PC-9 (cell line): ENCODE data around the gene ITGA2.

ENCODE experiments used
- EZH2 ChIP-seq: fragments of 200-600 bp; sonication (generic); IDR thresholded peaks from 2 replicates; pipeline ENCODE4 v1.8.0; 2017; ENCODE audit warnings: antibody characterized with exemption, low read depth
- TF ChIP-seq, protein P1 (sequence below): fragments of 200-600 bp; sonication (generic); conservative IDR thresholded peaks from 2 replicates; pipeline ENCODE4 v1.6.1; 2017; ENCODE audit warnings: mixed run types, antibody characterized with exemption, mild to moderate bottlenecking, moderate library complexity

- TF ChIP-seq EZH2 = no peak
- TF ChIP-seq, protein P1, sequence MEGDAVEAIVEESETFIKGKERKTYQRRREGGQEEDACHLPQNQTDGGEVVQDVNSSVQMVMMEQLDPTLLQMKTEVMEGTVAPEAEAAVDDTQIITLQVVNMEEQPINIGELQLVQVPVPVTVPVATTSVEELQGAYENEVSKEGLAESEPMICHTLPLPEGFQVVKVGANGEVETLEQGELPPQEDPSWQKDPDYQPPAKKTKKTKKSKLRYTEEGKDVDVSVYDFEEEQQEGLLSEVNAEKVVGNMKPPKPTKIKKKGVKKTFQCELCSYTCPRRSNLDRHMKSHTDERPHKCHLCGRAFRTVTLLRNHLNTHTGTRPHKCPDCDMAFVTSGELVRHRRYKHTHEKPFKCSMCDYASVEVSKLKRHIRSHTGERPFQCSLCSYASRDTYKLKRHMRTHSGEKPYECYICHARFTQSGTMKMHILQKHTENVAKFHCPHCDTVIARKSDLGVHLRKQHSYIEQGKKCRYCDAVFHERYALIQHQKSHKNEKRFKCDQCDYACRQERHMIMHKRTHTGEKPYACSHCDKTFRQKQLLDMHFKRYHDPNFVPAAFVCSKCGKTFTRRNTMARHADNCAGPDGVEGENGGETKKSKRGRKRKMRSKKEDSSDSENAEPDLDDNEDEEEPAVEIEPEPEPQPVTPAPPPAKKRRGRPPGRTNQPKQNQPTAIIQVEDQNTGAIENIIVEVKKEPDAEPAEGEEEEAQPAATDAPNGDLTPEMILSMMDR = no peak
Measured at GRCh38 chr5:53017794-53018391, 28.7 kb downstream of the ITGA2 start.
